Stromal cell of bone marrow (primary cell): ENCODE measurements around the gene KLK13.

Source experiments
- DNase-seq: peaks from one replicate; pipeline ENCODE4 v3.0.0-alpha.2; 2012; ENCODE audit warnings: low read depth

The KLK13 gene, protein sequence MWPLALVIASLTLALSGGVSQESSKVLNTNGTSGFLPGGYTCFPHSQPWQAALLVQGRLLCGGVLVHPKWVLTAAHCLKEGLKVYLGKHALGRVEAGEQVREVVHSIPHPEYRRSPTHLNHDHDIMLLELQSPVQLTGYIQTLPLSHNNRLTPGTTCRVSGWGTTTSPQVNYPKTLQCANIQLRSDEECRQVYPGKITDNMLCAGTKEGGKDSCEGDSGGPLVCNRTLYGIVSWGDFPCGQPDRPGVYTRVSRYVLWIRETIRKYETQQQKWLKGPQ

DNA sequence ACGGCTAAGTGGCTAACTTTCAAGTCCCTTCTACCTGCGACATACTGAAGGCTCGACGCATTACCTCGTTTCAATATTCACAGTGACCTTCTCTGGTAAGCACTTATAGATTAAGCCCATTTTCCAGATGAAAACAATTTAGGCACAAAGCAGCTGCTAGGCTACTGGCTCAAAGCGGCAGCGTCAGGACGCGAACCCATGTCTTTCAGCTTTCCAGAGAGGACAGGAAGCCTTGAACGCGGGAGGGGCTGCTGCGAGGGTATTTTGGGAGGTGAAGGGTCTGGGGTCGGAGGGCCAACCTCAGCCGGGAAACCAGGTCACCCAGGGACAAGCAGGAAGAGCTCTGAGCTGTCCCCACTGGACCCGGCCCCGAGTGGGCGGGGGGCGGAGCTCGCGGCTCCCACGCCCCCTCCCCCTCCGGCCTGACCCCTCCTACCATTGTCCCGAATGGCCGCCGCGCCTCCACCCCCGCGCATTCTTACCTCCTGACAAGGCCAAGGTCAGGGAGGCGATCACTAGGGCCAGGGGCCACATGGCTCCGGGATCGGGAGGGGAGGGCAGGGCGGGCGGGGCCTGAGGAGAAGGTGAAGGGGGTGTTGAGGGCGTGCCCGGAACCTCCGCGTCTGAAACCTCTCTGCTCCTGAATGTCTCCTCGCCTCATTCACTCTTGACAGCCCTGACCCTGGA, at the start of gene KLK13:
Gene KLK13, minus strand, starts transcription at position 559 of the 687 bp plus-strand sequence. Its CDS starts 25 bp downstream, at position 534.
- DNase-seq = no peak

DNA sequence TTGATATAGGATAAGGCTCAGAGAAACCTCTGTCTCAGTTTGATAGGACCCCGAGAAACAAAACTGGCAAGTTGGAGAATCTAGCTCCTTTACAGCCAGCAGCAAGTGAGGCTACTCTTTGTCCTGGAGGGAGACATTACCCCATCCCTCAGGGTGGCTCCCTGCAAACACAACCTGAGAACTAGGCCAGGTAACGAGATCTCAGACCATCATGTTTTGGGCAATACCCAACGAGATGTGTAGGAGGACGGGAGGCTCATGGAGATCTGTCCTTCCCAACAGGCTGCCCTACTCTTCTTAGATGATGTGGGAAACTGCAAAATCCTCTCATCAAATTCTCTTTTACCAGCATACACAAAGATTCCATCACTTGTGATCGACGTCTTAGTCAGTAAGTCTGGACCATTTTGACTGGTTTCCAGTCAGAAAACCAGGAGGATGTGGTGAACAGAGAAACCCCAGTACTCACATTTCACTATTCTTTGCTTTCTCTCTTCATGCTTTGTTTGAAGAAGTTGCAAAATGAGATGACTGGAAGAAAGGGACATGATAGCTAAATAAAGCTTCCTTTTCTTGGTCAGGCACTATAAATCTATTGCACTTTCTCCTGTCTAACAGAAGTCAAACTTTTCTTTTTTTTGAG, 49.3 kb upstream of the KLK13 start:
- DNase-seq = no peak

DNA sequence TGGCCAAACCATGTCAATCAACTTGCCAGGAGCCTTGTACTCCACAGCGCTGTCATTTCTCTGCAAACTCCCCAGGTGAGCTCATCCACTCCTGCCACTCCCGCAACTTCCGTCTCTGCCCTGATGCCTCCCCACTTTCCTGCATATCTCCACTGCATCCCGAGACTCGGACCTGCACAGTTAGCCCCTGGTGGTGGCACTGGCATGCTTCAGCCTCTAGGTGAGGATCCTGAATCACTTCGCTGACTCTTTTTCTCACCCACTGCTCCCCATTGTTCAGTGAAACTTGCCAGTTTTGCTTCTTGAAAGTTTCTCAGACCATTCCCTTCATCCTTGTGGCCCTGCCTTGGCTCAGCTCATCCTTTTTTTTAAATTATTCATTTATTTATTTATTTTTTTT, 46.7 kb upstream of the KLK13 start:
- DNase-seq = no peak

DNA sequence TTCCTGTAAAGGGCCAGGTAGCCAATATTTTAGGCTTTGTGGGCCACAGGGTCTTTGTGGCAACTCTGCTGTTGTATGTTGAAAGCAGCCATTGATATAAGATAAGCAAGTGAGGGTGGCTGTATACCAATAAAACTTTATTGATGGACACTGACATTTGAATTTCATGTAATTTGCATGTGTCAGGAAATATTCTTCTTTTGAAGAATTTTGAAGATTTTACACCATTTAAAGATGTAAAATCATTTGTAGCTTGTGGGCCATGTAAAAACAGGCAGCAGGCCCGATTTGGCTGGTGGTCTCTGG, 45.7 kb upstream of the KLK13 start:
- DNase-seq = no peak

DNA sequence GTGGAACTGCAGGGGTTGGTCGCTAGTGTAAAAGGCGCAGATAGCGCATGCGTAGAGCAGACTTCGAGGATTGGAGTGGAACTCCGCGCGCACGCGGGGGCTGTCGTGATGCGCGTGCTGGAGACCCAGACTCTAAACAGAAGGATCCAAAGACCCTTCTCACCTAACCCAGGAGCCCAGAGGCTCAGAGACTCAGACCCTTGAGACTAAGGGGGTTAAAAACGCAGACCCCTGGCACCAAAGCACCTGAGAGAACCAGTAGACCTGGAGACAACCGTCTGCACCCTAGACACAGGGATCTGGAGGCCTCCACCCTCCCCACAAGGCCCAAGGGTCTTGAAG, 43.9 kb upstream of the KLK13 start:
- no peak for DNase-seq

DNA sequence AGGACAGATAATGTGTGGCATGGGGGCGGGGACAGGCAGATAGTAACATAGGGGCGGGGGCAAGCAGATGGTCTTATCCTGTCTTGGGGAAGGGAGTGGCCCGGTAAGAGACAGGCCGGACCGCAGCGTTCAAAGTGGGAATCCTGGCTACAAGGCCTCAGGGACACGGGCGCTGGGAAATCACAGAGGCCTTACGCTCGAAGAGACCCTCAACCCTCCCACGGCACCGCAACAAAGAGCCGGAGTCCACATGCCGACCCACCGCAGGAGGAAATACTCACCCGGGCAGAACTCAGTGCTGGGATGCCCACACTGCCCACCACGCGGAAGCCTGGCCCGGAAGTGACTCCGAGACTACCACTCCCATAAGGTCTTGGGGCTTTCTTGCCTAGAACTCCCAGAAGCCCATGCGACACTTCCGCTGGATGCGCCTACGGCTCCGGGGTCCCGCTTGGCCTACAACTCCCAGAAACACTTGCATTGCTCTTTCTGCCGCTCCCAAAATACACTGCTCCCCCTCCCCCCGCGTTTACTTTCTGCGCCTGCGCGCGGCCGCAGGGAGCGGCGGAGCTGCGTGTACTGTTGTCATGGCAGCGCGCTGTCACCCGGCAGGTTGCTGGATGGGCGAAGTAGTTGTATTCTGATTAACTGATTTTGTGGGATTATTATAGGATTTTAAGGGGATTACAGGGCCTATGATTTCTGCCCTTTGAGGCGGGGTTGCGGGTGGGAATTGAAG, 43.3 kb upstream of the KLK13 start, which contains the start of gene CTU1:
Gene CTU1, minus strand, starts transcription at position 344 of the 739 bp plus-strand sequence. CDS start 3,840 bp downstream, outside the sequence.
- peak; percentile 99 for DNase-seq

DNA sequence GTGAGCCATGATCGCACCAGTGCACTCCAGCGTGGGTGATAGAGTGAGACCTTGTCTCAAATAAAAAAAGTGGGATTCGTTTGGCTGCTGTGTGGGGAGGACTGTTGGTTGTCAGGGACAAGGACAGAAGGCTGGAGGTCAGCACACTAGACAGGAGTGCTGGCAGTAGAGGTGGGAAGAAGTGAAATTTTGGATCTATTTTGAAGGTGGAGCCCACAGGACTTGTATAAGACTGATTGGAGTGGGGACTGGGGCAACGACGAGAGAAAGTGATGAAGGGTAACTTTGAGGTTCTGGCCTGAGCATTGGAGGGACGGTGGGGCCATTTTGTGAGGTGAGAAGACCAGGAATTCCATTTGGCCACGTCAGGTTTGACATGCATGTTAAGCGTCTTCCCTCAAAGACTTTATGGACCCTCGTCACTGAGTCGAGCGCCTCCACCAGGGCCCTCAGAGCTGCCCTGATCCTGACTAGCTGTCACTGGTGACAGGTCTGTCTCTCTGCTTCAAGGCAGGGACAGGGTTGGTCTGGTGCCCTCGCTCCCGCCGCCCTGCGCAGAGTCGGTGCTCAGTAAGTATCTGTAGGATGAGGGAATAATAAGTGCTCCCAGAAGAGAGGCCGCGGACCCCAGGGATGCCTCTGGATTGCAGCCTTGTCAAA, 42.6 kb upstream of the KLK13 start:
- DNase-seq = no peak

DNA sequence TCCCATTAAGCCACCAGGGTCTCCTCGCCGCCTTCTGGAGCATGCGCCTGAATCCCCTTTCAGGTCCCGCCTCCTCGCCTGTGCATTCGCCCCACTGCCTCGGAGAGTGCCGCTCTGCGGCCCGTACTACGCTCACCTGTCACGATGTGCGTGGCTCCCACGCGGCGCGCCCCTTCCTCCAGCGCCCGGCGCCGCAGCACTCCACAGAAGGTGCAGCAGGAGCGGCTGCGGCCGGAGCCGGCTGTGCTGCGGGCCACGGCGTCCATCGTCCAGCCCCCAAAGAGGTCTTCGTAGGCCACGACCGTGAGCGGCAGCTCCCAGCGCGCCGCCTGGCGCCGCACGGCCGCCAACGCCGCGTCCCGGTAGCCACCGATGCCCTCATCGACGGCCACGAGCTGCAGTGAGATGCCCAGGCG, 39.0 kb upstream of the KLK13 start:
- DNase-seq = no peak

DNA sequence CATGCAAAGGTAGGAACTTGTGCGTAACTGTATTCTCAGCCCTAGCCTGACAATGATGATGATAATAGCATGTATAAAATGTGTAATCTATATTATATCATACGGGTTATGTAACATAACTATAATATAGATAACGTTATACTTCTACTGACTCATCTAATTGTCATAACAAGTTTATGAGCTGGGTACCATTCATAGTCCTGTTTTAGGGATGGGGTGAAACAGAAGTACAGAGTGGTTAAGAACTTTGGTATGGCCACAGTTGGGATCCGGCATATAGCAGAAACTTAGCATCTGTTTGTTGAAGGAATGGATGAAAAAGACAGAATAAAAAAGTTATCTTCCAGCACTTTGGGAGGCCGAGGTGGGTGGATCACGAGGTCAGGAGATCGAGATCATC, 38.1 kb upstream of the KLK13 start:
- DNase-seq = no peak

DNA sequence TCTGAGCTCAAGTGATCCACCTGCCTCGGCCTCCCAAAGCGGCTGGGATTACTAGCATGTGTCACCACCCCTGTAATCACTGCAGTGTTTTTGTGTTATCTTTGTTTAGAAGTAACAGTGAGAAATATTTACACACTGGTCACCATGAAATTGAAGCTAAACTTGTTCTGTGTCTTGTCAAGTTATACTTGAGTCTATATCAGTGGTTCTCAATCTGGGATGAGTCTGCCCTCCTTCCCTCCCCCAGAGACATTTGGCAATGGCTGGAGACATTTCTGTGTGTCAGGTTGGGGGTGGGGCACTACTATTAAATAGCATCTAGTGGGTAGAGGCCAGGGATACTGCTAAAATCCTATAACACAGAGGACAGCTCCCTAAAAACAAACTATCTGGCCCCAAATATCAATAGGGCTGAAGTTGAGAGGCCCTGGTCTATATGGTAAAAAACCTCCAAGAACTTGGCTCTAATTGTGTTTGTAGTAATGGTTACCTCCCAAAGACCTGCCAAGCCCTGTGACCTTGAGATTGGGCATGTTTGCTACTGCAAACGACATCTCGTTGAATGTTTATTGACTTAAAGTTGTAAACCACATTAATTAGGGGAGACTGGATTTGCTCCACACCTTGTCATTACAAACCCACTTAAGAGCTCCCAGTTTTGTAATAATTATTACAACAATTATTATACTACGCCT, 36.4 kb upstream of the KLK13 start:
- no peak for DNase-seq

DNA sequence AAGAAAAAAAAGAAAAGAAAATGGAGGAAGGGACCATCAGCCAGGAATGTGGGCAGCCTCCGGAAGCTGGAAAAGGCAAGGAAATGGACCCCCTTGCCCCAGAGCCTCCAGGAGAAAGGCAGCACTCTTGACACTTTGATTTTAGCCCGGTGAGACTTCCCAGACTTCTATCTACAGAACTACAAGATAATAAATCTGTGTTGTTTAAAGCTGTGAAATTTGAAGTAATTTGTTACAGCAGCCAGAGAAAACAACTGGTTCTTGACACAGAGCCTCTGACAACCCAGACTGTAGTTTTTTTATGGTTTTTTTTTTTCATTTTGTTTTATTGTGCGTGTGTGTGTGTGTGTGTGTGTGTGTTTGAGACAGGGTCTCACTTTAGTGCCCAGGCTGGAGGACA, 35.7 kb upstream of the KLK13 start:
- DNase-seq = no peak

DNA sequence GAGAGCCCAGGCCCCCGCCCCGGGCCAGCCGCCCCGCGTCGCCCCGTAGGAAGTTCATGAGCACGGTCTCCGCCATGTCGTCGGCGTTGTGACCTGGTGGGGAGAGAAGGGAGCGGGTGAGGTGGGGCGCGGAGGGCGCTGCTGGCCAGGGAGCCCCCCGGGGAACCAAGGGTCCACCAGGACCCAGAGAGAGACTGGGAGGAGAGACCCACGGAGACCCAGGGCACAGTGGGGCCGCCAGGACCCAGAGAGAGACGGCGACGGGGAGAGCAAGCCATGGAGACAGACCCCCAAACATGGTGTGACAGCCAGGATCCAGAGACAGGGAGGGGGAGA, 34.1 kb upstream of the KLK13 start:
- no peak for DNase-seq

DNA sequence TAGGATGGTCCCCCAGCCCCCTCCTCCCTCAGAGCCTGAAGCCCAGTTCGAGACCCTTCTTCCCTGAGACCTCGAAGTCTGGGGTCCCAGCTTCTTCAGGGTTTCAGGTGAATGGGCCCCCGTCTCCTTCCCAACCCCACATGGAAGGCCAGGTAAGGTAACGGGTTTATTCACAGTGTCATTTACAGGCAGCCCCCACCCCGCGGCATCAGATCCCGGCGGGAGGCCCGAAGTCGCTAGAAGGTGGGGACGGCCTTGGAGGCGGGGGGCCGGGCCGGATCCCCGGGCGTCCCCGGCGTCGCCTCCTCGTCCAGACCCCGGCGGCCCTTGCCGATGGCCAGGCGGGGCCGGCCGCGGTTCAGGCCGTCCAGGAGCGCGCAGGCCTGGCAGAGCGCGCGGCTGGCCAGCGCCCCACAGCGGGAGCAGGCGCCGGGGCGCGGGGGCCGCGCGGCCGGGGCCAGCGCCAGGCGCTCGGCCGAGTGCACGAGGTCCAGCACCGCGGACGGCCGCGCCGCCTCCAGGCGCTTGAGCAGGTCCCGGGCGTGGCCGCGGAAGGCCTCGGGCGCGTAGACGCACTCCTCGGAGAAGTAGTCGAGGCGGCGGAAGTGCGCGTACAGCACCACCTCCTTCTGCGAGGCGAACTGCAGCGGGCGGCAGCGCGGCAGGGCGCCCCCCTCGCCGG, 33.6 kb upstream of the KLK13 start:
- DNase-seq = no peak

DNA sequence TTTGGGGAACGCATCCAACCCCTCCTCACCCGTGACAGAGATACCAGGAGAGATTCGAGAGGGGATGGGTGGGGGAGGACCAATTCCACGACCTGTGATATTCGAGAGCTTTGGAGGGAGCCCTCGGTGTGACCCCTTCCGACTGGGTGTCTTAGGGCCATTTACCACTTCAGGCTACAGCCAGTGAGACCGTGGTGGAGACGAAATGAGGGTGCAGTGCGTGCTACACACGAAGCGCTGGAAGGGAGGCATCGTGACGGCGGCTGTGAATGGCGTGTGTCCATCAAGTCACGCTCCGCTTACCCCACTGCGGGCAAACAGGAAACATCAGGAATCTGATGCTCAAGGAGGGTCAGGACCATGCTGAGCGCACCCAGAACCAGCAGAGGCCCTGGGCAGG, 32.9 kb upstream of the KLK13 start:
- DNase-seq = no peak

DNA sequence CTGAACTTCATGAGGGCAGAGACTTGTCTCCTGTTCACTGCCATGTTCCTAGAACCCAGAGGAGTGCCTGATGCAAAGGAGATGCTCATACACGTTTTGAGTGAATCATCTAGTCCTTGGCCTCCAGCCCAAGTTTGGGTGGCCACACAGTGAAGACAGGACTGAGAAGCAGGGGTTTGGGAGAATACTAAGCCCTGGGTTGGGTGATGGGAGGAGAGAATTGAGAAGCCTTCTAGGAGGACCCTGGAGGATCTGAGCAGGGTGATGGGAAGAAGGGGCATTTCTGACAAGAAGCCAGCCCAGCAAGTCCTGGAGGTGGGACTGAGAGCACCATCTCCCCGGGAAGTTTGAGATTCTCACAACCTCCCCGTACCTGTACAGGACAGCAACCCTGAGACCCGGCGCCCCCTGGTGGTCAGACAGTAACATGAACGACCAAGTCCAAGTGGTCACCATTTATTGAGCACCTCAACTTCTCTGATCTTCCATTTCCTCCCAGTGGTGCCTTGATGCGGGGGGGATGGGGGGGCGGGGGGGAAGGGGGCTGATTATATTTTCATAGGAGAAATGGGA, 32.4 kb upstream of the KLK13 start:
- DNase-seq = peak; percentile 8

DNA sequence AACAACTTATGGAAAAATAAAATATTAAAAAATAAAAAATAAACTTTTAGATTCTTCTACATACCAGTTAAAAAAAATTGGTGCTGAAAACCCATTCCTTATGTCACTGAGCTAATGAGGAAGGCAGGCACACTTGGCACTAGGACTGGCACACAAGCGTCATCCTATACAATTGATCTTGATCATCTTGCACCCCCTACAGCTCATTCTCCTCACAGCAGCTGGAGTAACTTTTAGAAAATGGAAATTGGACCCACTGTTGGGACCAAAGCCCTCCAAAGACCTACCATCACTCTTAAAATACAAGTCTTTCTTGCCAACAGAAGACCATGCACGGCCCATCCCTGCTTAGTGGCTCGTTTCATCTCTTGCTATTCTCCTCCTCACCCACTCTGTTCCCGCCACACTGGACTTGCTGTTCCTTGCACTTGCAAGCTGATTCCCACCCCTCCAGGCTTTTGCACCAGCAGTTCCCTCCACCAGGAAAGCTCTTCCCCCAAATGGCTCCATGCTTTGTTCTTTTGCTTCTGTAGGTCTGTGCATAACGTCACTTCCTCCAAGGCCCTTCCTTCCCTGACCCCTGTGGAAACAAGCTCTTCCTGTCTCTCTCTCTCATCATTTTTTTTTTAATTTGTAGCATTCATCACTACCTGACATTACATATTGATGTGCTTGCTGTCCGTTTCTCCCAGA, 31.7 kb upstream of the KLK13 start:
- no peak for DNase-seq

DNA sequence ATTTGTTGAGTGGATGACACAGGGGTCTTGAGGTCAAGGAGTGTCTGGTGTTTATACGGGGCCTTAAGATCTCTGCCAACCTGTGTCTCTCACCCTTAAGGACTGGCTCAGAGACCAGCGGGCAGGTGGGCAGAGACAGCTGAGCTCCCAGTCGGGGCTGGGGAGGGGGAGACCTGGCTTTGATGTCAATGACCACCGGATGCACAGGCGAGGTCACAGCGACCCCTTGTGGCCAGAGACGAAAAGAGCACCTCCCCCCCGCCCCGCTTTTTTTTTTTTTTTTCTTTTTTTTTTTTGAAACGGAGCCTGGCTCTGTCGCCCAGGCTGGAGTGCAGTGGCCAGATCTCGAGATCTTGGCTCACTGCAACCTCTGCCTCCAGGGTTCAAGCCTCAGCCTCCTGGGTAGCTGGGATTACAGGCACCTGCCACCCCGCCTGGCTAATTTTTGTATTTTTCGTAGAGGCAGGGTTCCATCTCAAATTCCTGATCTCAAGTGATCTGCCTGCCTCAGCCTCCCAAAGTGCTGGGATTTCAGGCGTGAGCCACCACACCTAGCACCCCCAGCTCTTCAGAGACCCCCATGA, 29.9 kb upstream of the KLK13 start:
- DNase-seq = no peak

DNA sequence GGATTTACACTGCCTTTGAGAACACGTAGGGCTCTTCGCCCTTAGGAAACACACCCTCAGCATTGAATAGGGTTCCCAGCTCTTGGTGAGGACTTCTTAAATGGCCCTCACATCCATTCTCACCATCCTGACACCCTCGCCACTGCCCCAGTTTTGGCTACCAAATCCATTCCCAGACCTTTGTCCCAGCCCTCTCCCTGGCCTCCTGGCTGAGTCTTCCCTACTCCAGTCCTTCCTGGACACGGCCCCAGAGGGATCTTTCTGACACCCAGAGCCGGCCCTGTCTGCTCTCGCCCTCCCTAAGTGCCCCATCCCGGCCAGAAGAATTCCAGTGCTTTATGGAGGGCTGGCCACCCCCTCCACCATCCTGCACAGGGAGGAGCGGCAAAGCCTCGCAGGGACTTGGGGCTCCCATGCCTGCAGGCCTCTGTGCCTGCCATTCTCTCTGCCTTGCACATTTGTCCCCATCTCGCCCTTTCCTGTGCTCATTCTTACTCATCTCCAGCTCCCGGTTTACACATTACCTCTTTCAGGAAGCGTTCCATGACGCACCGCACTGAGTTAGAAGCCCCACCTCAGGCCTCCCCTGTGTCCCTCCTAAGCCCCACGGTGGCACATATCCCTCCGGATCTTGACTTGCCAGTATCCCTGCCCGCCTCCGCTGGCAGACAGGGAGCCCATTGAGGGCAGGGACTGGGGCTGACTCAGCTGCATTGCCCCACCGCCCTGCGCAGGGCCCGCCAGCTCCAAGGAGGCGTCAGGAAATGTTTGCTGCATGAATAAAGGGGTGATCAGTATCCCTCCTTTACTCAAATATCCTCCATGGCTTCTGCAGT, 28.8 kb upstream of the KLK13 start:
- DNase-seq = no peak

DNA sequence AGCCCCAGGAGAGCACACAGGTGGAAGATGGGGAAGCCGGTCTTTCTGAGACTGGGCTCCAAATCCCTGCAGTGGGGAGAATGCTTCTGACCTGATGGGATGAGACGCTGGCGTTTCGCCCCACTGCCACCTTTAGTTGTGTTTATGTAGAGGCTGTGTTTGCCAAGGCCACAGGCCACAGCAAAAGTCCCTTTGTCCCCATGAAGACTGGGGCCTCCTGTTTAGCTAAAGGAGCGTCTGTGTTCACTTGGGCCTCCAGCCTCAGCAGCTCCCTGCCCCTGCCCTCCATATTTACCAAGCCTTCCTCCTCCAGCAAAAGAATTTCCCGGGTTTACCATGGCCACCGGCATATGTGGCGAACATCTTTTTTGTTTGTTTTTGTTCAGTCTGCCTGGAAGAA, 28.2 kb upstream of the KLK13 start:
- no peak for DNase-seq
